AG04450 (cell line): ENCODE results near the gene SDK1. TPM values are rescaled to one million over a fixed set of nuclear protein-coding genes. Genes with fewer than 3 reads are reported as not detected.

Source experiments
- CTCF ChIA-PET: fragments of 300-600, 350-600 bp; formaldehyde crosslinking; extraction: SDS; loops from one replicate; lab custom pipeline; 2022; ENCODE audit warnings: antibody characterized with exemption, inconsistent platforms; lab: Charles Lee
- POLR2A ChIA-PET: fragments of 350-600 bp; formaldehyde crosslinking; extraction: SDS; loops from one replicate; lab custom pipeline; 2021; ENCODE audit warnings: antibody characterized with exemption, inconsistent platforms; lab: Yijun Ruan, JAX
- DNase-seq: peaks from one replicate; pipeline ENCODE4 v3.0.0-alpha.2; 2011; ENCODE audit warnings: low read depth, low spot score
- H3K27ac ChIP-seq: one replicate; pipeline ENCODE4 v1.5.1; 2012; ENCODE audit warnings: low read depth, low read length, control low read depth
- H3K27me3 ChIP-seq: one replicate; pipeline ENCODE4 v1.6.0; 2012; ENCODE audit warnings: low read length; ENCODE audit not compliant: control insufficient read depth, insufficient read depth
- H3K4me3 ChIP-seq: 2 replicates; pipeline ENCODE4 v1.5.1; 2011; ENCODE audit warnings: mild to moderate bottlenecking, low read depth, low read length, control low read depth
- H3K9me3 ChIP-seq: 2 replicates; pipeline ENCODE4 v1.5.1; 2012; ENCODE audit warnings: low read length; ENCODE audit not compliant: control insufficient read depth, insufficient read depth
- polyA plus RNA-seq: library from polyadenylated mRNA; depleted of rRNA; stranded (reverse); fragments of >200 nt; gene quantifications from 2 replicates; pipeline ENCODE4 v1.2.3, GENCODE V29; 2011
- TF ChIP-seq, protein P1 (sequence below): IDR thresholded peaks from 2 replicates; pipeline ENCODE4 v1.5.1; 2011; ENCODE audit warnings: low read depth, low read length, control low read depth, inconsistent platforms

Gene SDK1
- polyA plus RNA-seq, 1 experiment: 2.2 TPM

DNA sequence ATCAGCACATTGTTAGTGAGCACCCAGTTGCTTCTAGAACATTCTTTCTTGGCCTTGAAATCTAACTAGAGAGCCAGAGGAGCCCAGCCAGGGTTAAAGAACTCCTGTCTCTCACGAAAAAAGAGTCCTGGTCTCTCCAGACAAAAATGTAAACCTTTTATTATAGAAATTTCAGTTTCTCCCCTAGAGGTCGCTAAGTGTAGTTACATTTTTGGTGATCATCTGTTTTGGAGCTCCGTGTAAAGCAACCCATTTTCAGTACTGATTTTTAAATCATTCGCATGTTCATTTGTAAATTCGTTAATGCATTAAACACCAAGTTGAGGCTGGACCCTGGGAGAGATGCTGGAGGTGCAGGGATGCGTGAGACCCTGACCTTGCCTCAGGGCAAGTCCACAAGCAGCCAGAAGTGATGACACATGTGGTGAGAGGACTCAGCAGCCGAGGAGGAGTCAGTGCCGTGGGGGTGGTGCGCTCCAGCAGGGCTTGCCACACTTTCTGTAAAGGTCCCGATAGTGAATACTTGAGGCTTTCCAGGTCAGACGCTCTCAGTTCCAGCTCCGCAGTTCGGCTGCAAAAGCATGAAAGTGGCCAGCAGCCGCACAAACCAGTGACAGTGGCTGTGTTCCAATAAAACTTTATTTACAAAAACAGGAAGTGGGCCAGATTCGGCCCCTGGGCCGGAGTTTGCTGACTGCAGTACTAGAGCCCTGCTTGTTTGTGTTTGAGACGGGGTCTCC, 802.5 kb downstream of the SDK1 start:
- CTCF ChIA-PET: no interaction called here

DNA sequence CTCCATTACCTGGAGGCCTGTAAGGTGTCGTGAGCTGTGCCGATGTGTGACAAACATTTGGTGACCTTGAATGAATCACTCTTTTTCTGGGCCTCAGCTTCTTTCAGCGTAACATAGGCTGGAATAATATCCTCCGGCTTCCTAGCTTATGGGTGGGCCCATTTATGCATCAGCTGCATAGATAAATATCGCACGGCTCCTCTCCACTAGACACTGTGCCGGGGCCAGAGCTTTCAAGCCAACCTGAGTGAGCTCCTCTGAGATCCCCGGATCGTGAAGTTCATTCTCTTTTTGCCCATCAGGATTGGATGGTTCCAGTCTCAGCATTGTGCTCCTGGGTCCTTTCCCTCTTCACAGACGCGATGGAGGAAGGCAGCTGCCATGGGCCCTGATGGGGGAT, 806.8 kb downstream of the SDK1 start:
- Histone ChIP-seq H3K27ac (no peak overlapping the region), H3K4me3 (no peak overlapping the region), H3K27me3 (no peaks in the 10 kb centered on the region), H3K9me3 (peaks cover 78% of the 10 kb centered on the region)
- no peak for DNase-seq
- ChIA-PET POLR2A (no interaction called here), CTCF (no interaction called here)
- TF ChIP-seq, protein P1, sequence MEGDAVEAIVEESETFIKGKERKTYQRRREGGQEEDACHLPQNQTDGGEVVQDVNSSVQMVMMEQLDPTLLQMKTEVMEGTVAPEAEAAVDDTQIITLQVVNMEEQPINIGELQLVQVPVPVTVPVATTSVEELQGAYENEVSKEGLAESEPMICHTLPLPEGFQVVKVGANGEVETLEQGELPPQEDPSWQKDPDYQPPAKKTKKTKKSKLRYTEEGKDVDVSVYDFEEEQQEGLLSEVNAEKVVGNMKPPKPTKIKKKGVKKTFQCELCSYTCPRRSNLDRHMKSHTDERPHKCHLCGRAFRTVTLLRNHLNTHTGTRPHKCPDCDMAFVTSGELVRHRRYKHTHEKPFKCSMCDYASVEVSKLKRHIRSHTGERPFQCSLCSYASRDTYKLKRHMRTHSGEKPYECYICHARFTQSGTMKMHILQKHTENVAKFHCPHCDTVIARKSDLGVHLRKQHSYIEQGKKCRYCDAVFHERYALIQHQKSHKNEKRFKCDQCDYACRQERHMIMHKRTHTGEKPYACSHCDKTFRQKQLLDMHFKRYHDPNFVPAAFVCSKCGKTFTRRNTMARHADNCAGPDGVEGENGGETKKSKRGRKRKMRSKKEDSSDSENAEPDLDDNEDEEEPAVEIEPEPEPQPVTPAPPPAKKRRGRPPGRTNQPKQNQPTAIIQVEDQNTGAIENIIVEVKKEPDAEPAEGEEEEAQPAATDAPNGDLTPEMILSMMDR: no peak

More for the DNA sequence above, 802.5 kb downstream of the SDK1 start:
- Histone ChIP-seq H3K4me3 (no peak overlapping the region), H3K9me3 (peaks cover 96% of the 10 kb centered on the region), H3K27ac (no peak overlapping the region), H3K27me3 (no peaks in the 10 kb centered on the region)
- POLR2A ChIA-PET: no interaction called here
- TF ChIP-seq, protein P1: no peak
- DNase-seq: no peak

DNA sequence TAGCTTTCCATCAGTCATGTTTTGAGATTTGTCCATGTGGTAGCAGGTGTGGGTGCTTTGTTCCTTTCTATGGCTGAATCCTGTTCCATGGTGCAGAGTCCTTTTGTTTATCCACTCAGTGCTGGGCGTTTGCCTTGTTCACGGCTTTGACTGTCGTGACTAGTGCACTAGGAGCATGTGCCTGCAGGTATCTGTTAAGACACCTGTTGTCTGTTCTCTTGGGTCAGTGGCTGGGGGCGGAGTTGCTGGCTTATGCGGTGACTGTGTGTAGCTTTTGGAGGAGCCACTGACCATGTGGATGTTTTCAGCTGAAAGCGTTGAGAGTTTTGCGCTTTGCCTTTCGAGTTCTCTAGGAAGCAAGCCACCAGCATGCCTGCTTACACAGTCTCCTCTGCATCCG, 807.9 kb downstream of the SDK1 start:
- no peak for DNase-seq

DNA sequence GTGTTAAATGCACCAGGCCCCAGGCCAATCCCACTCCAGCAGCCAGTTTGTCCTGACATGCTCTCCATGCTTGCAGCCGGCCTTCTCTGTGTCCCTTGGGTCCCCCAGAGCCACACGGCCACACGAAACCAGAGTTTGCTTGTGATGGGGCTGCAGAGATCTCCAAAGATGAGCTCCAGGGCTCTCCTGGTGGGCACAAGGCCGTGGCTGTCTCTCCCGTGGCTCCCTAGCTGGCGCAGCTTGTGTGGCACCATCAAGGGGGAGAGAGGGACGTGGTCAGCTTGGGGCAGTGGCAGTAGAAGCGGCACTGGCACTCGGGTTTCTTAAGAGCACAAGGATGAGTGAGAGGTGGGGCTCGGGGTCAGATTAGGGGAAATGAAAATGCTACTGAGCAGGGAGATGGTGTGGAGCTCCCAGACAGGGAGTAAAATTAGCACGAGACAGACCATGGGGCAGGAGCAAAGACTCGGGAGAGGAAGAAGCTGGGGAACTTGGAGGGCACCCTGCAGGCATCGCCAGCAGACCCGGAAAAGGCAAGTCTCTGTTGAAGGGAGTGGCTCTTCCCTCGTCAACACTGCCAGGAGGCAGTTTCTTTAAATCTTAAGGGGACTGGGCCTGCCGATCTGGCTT, 808.5 kb downstream of the SDK1 start:
- CTCF ChIA-PET: interaction anchor here (0.5 kb wide), 1 partner anchor 1244 kb away, joined by 6 read pairs; no protein-coding TSS in a partner anchor
- H3K27me3 ChIP-seq: no peaks in the 10 kb centered on the region
- peaks cover 78% of the 10 kb centered on the region for H3K9me3 ChIP-seq
- POLR2A ChIA-PET: no interaction called here
- DNase-seq: no peak
- no peak overlapping the region for H3K27ac ChIP-seq
- TF ChIP-seq, protein P1: no peak
- no peak overlapping the region for H3K4me3 ChIP-seq

More for the DNA sequence above, 807.9 kb downstream of the SDK1 start:
- CTCF ChIA-PET: interaction anchor here (0.5 kb wide), 1 partner anchor 1244 kb away, joined by 6 read pairs; no protein-coding TSS in a partner anchor
- TF ChIP-seq, protein P1: no peak
- Histone ChIP-seq H3K27ac (no peak overlapping the region), H3K4me3 (no peak overlapping the region), H3K9me3 (peaks cover 77% of the 10 kb centered on the region), H3K27me3 (no peaks in the 10 kb centered on the region)
- POLR2A ChIA-PET: no interaction called here

DNA sequence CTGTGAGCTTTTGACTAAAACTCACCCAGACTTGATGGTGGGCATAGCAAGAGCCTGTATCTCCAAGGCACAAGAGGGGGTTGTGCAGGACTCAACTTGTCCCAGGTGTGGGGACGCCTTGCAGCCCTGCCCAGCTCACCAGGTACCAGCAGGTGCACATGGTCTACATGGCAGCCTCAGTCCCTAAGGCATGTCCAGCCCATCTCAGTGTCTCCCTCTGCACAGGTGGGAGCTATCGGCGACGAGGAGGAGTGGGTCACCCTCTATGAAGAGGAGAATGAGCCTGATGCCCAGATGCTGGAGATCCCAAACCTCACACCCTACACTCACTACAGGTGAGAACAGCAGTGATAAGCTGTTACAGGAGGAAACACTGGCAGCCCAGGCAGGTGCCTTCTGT, 809.4 kb downstream of the SDK1 start:
- POLR2A ChIA-PET: no interaction called here
- Histone ChIP-seq H3K4me3 (no peak overlapping the region), H3K27me3 (no peaks in the 10 kb centered on the region), H3K27ac (no peak overlapping the region), H3K9me3 (peaks cover 77% of the 10 kb centered on the region)
- DNase-seq: no peak
- CTCF ChIA-PET: no interaction called here
- TF ChIP-seq, protein P1: no peak
